Erythroblast (primary cell): ENCODE data around the gene KNCN.

Experiments used
- GATA1 ChIP-seq: IDR thresholded peaks from 2 replicates; pipeline ENCODE4 v1.6.1; 2011; ENCODE audit warnings: low read depth, mild to moderate bottlenecking, control low read depth, low read length, moderate library complexity
- POLR2A ChIP-seq: IDR thresholded peaks from 2 replicates; pipeline ENCODE4 v1.6.1; 2011; ENCODE audit warnings: mild to moderate bottlenecking, low read length

GRCh38 chr1:46526013-46526690 lies 25.3 kb downstream of the KNCN start:
- TF ChIP-seq POLR2A (no peak), GATA1 (no peak)
